ENCODE data around the gene UQCC2. TPM values are rescaled to one million over a fixed set of nuclear protein-coding genes. Genes with fewer than 3 reads are reported as not detected.
A peak's percentile ranks its signal among the peaks of the same experiment; 100 is the strongest.

The UQCC2 gene
- total and polyA plus RNA-seq, 2 of the 4 experiments (the other 2 are of a cell fraction): 13.8 to 34.5 TPM

GRCh38 chr6:33686981-33687975, 24.2 kb downstream of the UQCC2 start:
- no peaks in the 10 kb centered on the region for H3K4me1 ChIP-seq (ENCODE audit: control insufficient read depth, insufficient read depth, low read length)
- no peak overlapping the region for H2BK5ac ChIP-seq (ENCODE audit: low read depth, low read length, poor library complexity, severe bottlenecking)
- no peak overlapping the region for H2AK9ac ChIP-seq (replicated peaks; ENCODE audit: low read depth, low read length, poor library complexity)
- H2BK120ac ChIP-seq (ENCODE audit: low read depth, low read length): no peak overlapping the region
- H2BK15ac ChIP-seq (ENCODE audit: low read depth, low read length): no peak overlapping the region
- intact Hi-C loops (cut with micrococcal nuclease) (no loop called here), in situ Hi-C loops (cut with MboI; ENCODE audit: low sequenced_read_pairs) (no loop called here), dilution Hi-C loops (cut with HindIII; ENCODE audit: low sequenced_read_pairs, unreplicated experiment) (no loop called here)
- H4K91ac ChIP-seq (ENCODE audit: insufficient read depth, low read depth, low read length): no peak overlapping the region
- POLR2A ChIA-PET (ENCODE audit: unreplicated experiment): interaction anchor here (0.6 kb wide), 1 partner anchor 196 kb away, joined by 3 read pairs; no protein-coding TSS in a partner anchor
- CTCF ChIA-PET: no interaction called here
- H4K5ac ChIP-seq (ENCODE audit: low read depth, low read length): no peak overlapping the region
- WGBS, 2 experiments (ENCODE audit: extremely low coverage in 2 of 2, insufficient read length in 1 of 2): 74% methylated on average over 7 of the region's 27 CpGs; no CpG with 5 or more reads in 1 of the 2 experiments
- no peaks in the 10 kb centered on the region for H3K79me1 ChIP-seq (ENCODE audit: low read depth in 1 of 2, low read length in 2 of 2)
- no TSS peak for BruUV-seq (replicated peaks)
- H2BK20ac ChIP-seq (ENCODE audit: low read depth, low read length): no peak overlapping the region
- peak overlapping the region; percentile 43 for H2AFZ ChIP-seq (replicated peaks; ENCODE audit: low read length, poor library complexity)
- H4K20me1 ChIP-seq (ENCODE audit: insufficient read depth, low read length): no peaks in the 10 kb centered on the region
- peaks cover 11% of the 10 kb centered on the region for H3K36me3 ChIP-seq (ENCODE audit: control insufficient read depth, insufficient read depth, low read length)
- no peak for DNase-seq
- H3K9me3 ChIP-seq (ENCODE audit: control insufficient read depth, insufficient read depth, low read length): no peaks in the 10 kb centered on the region
- no peak overlapping the region for H2AK5ac ChIP-seq (ENCODE audit: low read depth, low read length)
- ATAC-seq (ENCODE audit: low read depth): no peak
- H3K4me3 ChIP-seq (ENCODE audit: insufficient read depth, low read depth, low read length): no peak overlapping the region
- H3K27ac ChIP-seq (ENCODE audit: insufficient read depth, low read length): no peak overlapping the region
- H3K9ac ChIP-seq (ENCODE audit: low read depth, low read length): no peak overlapping the region
- no peak overlapping the region for H3K14ac ChIP-seq (replicated peaks; ENCODE audit: low read depth, low read length)
- no peaks in the 10 kb centered on the region for H3K27me3 ChIP-seq (ENCODE audit: control insufficient read depth, insufficient read depth, low read length)
- H3K23ac ChIP-seq (ENCODE audit: low read depth, low read length): no peak overlapping the region
- H3K4ac ChIP-seq (ENCODE audit: low read depth, low read length): no peak overlapping the region
- no peak overlapping the region for H3K4me2 ChIP-seq (ENCODE audit: low read depth, low read length)
- H4K8ac ChIP-seq (ENCODE audit: low read depth in 2 of 2, low read length in 2 of 2): no peak overlapping the region
- H3K56ac ChIP-seq (ENCODE audit: extremely low read depth, insufficient read depth, low read length): no peak overlapping the region
- TF ChIP-seq BHLHE40 (IDR thresholded peaks at IDR 0.05; ENCODE audit: low read depth, low read length) (no peak), MAFK (IDR thresholded peaks at IDR 0.05; ENCODE audit: low read depth, low read length) (no peak), FOS (IDR thresholded peaks at IDR 0.05; ENCODE audit: low read depth, low read length) (no peak), USF2 (IDR thresholded peaks at IDR 0.05; ENCODE audit: low read depth, low read length) (no peak), RFX5 (IDR thresholded peaks at IDR 0.05; ENCODE audit: low read depth, low read length) (no peak), RAD21 (IDR thresholded peaks at IDR 0.05; ENCODE audit: low read length) (no peak), NFE2L2 (IDR thresholded peaks at IDR 0.05; ENCODE audit: low read depth, low read length) (no peak)
- peaks cover 9% of the 10 kb centered on the region; the same call in 1 of the 2 replicates for H3K9me1 ChIP-seq (ENCODE audit: insufficient read depth, low read length)
- no peak overlapping the region for H3K18ac ChIP-seq (ENCODE audit: low read depth, low read length)

All from IMR-90 (cell line).